Testis (tissue), 3 donors: Measurements from ENCODE around the gene ADAM15. TPM values are rescaled to one million over a fixed set of nuclear protein-coding genes. Genes with fewer than 3 reads are reported as not detected.
A peak's percentile ranks its signal among the peaks of the same experiment; 100 is the strongest.

ENCODE experiments used
- DNase-seq: peaks from one replicate; pipeline ENCODE4 v3.0.0-alpha.2; 2019
- H3K27ac ChIP-seq, 2 donors: fragments of 200-600 bp; sonication (generic); one replicate each; pipeline ENCODE4 v1.5.1; 2019
- H3K27me3 ChIP-seq: fragments of 200-600 bp; sonication (generic); one replicate; pipeline ENCODE4 v1.5.1; 2019
- H3K36me3 ChIP-seq: fragments of 200-600 bp; sonication (generic); one replicate; pipeline ENCODE4 v1.5.1; 2017; ENCODE audit warnings: low read depth; ENCODE audit errors: missing control alignments
- H3K4me1 ChIP-seq: fragments of 200-600 bp; sonication (generic); one replicate; pipeline ENCODE4 v1.5.1; 2019
- H3K4me3 ChIP-seq, 2 donors: fragments of 200-600 bp; sonication (generic); one replicate each; pipeline ENCODE4 v1.5.1; 2017 to 2019
- H3K9me3 ChIP-seq: fragments of 200-600 bp; sonication (generic); one replicate; pipeline ENCODE4 v1.5.1; 2017
- CTCF ChIP-seq, 3 experiments: fragments of 450-650 bp in 2 of 3; fragments of 200-600 bp in 1 of 3; sonication (generic) in 1 of 3; IDR thresholded peaks; one replicate each; pipeline ENCODE4 v1.5.1; 2016 to 2019; ENCODE audit warnings: antibody characterized with exemption in 3 of 3, mild to moderate bottlenecking in 2 of 3, moderate library complexity in 1 of 3
- POLR2A ChIP-seq: fragments of 450-650 bp; IDR thresholded peaks from one replicate; pipeline ENCODE4 v1.6.1; 2017; ENCODE audit warnings: antibody characterized with exemption, mild to moderate bottlenecking, moderate library complexity
- WGBS, 2 donors: methylation state at CpG; one replicate each; pipeline ENCODE4 v1.1.5; 2018; 5-methylcytosine and 5-hydroxymethylcytosine counted together
- intact Hi-C: fragments of 100-400 bp; cut with DNase I; formaldehyde crosslinking; loops from one replicate; pipeline ENCODE4 v1.15.1; 2023; ENCODE audit warnings: low total_unique reads
- polyA plus RNA-seq: library from polyadenylated mRNA; stranded (reverse); fragments of 350-450 nt; fragmentation: Illumina TruSeq; extraction: RNeasy Lipid Tissue Mini Kit (QIAGEN cat#74804); gene quantifications from one replicate; pipeline ENCODE4 v1.2.3, GENCODE V29; 2014; ENCODE audit warnings: low read depth, low replicate concordance; ENCODE audit not compliant: insufficient read depth
- total RNA-seq, 2 donors: library from RNA; depleted of rRNA; stranded (reverse); fragments of >200 nt; gene quantifications; one replicate each; pipeline ENCODE4 v1.2.3, GENCODE V29; 2016

Gene ADAM15
- total and polyA plus RNA-seq, 3 donors from 2014 or later, result 30.7 to 42.6 (median 34.5) TPM

GRCh38 chr1:155051342-155051776 lies 243 bp downstream of the ADAM15 start:
- peak overlapping the region; percentile 67 to 82 for H3K4me3 ChIP-seq
- no peaks in the 10 kb centered on the region for H3K36me3 ChIP-seq
- H3K27me3 ChIP-seq, result no peaks in the 10 kb centered on the region
- 0 to 1% methylated on average over 15 to 31 of the region's 31 CpGs for WGBS, 2 donors
- intact Hi-C loops, result no loop called here
- H3K4me1 ChIP-seq, result peaks cover 21% of the 10 kb centered on the region
- peak overlapping the region; percentile 67 to 88 for H3K27ac ChIP-seq
- TF ChIP-seq POLR2A (no peak), CTCF (IDR thresholded peaks at IDR 0.05) (no peak)
- DNase-seq, result no peak
- H3K9me3 ChIP-seq, result no peaks in the 10 kb centered on the region

GRCh38 chr1:155051777-155052398 lies 772 bp downstream of the ADAM15 start:
- no peak for DNase-seq
- TF ChIP-seq POLR2A (no peak), CTCF (IDR thresholded peaks at IDR 0.05) (no peak)
- Histone ChIP-seq H3K27ac (peak overlapping the region; percentile 67 to 88), H3K36me3 (no peaks in the 10 kb centered on the region), H3K27me3 (no peaks in the 10 kb centered on the region), H3K4me1 (peaks cover 21% of the 10 kb centered on the region), H3K4me3 (peak overlapping the region; percentile 67 to 82), H3K9me3 (no peaks in the 10 kb centered on the region)
- intact Hi-C loops, result no loop called here
- 0 to 2% methylated on average over 16 to 26 of the region's 27 CpGs for WGBS, 2 donors

- no peaks in the 10 kb centered on the region for H3K9me3 ChIP-seq
- TF ChIP-seq POLR2A (no peak), CTCF (IDR thresholded peaks at IDR 0.05) (no peak)
- no peak for DNase-seq
- H3K27me3 ChIP-seq, result no peaks in the 10 kb centered on the region
- intact Hi-C loops, result no loop called here
- peak overlapping the region; percentile 67 to 82 for H3K4me3 ChIP-seq
- peaks cover 21% of the 10 kb centered on the region for H3K4me1 ChIP-seq
- H3K27ac ChIP-seq, result no peak overlapping the region
- no peaks in the 10 kb centered on the region for H3K36me3 ChIP-seq
- WGBS, 2 donors, result 54 to 67% methylated on average over 11 to 12 of the region's 12 CpGs
Observed at GRCh38 chr1:155052439-155053395, 1.6 kb downstream of the ADAM15 start.

- intact Hi-C loops, result no loop called here
- peaks cover 21% of the 10 kb centered on the region for H3K4me1 ChIP-seq
- no peaks in the 10 kb centered on the region for H3K36me3 ChIP-seq
- no peaks in the 10 kb centered on the region for H3K9me3 ChIP-seq
- H3K27me3 ChIP-seq, result no peaks in the 10 kb centered on the region
- WGBS, 2 donors, result 89 to 95% methylated on average over 7 of the region's 7 CpGs
- no peak for DNase-seq
- no peak overlapping the region for H3K4me3 ChIP-seq
- TF ChIP-seq POLR2A (no peak), CTCF (IDR thresholded peaks at IDR 0.05) (no peak)
- no peak overlapping the region for H3K27ac ChIP-seq
Observed at GRCh38 chr1:155053531-155054105, 2.5 kb downstream of the ADAM15 start.
